NCI-H187 (cell line): Measurements from ENCODE around the gene ENPEP.
"Not testable (repeated sequence)": the region's sequence is repeated elsewhere in the genome, so short reads cannot be mapped to it uniquely, and the experiment has no call there.

Experiments used
- DNase-seq, 2 experiments: peaks; one replicate each; lab custom pipeline; 2025; lab: John Stamatoyannopoulos, UW

The ENPEP gene

GRCh38 chr4:110475881-110476818, at the start of gene ENPEP:
ENPEP (plus strand) TSS chr4:110476155; CDS start chr4:110476415, 260 bp downstream.
- DNase-seq = no peak

- DNase-seq = not testable (repeated sequence)
Observed at GRCh38 chr4:110431805-110432204, 44.1 kb upstream of the ENPEP start.

GRCh38 chr4:110437292-110437691, 38.7 kb upstream of the ENPEP start:
- DNase-seq = not testable (repeated sequence)

- not testable (repeated sequence) for DNase-seq
Observed at GRCh38 chr4:110439209-110439608, 36.7 kb upstream of the ENPEP start.

- DNase-seq = no peak
Observed at GRCh38 chr4:110442309-110442708, 33.6 kb upstream of the ENPEP start.

- DNase-seq = no peak
Observed at GRCh38 chr4:110442788-110443187, 33.2 kb upstream of the ENPEP start.

- DNase-seq = no peak
Observed at GRCh38 chr4:110449947-110450346, 26.0 kb upstream of the ENPEP start.

- DNase-seq = no peak
Observed at GRCh38 chr4:110452546-110452945, 23.4 kb upstream of the ENPEP start.

- DNase-seq = no peak
Observed at GRCh38 chr4:110454441-110454840, 21.5 kb upstream of the ENPEP start.

GRCh38 chr4:110458494-110459266, 17.3 kb upstream of the ENPEP start:
- no peak for DNase-seq

- no peak for DNase-seq
Observed at GRCh38 chr4:110460074-110460746, 15.7 kb upstream of the ENPEP start.

GRCh38 chr4:110467400-110467799, 8.6 kb upstream of the ENPEP start:
- DNase-seq = no peak

- DNase-seq = no peak
Observed at GRCh38 chr4:110472583-110473329, 3.2 kb upstream of the ENPEP start.

GRCh38 chr4:110474481-110474880, 1.5 kb upstream of the ENPEP start:
- DNase-seq = no peak

GRCh38 chr4:110475080-110475479, 875 bp upstream of the ENPEP start:
- not testable (repeated sequence) for DNase-seq

- DNase-seq = no peak
Observed at GRCh38 chr4:110477836-110478235, 1.9 kb downstream of the ENPEP start.

GRCh38 chr4:110480031-110480549, 4.1 kb downstream of the ENPEP start:
- DNase-seq = no peak

- no peak for DNase-seq
Observed at GRCh38 chr4:110480746-110481271, 4.9 kb downstream of the ENPEP start.

- DNase-seq = no peak
Observed at GRCh38 chr4:110483516-110483915, 7.6 kb downstream of the ENPEP start.

GRCh38 chr4:110484029-110484428, 8.1 kb downstream of the ENPEP start:
- no peak for DNase-seq

GRCh38 chr4:110484767-110485166, 8.8 kb downstream of the ENPEP start:
- no peak for DNase-seq
